ENCODE results near the gene IL5. TPM values are rescaled to one million over a fixed set of nuclear protein-coding genes. Genes with fewer than 3 reads are reported as not detected.

The IL5 gene
- total and polyA plus RNA-seq, 2 experiments from 2014 or later: not detected

DNA sequence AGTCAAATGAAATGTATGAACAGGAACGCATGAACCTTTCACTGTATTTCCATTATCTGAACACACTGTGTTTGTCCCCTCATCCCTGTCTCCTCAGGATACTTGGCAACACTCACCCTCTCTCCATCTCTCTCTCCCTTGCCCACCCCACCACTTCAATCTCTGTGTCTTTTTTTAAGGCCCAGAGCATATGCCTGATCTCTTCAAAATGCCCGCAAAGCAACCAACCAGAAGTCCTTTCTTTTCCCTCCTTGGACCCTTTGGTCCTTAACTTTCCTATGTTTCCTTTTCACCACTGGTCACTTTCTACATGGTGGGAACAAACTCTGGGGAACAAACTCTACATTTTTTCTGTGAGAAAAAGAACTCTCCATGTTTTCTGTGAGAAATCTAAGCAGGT, 49.5 kb downstream of the IL5 start:
- ATAC-seq: no peak
- TF ChIP-seq STAT1 (IDR thresholded peaks at IDR 0.05; ENCODE audit: unreplicated experiment) (no peak), EZH2phosphoT487 (IDR thresholded peaks at IDR 0.05; ENCODE audit: unreplicated experiment) (no peak), NANOG (IDR thresholded peaks at IDR 0.05; ENCODE audit: borderline replicate concordance) (no peak), ZNF331 (CRISPR knock-in tag; IDR thresholded peaks at IDR 0.05; ENCODE audit: low read depth) (no peak), CTCF (conservative IDR thresholded peaks at IDR 0.05; ENCODE audit: low read depth in 2 of 2) (no peak), REST (IDR thresholded peaks at IDR 0.05; ENCODE audit: unreplicated experiment) (no peak), ZNF114 (CRISPR knock-in tag; IDR thresholded peaks at IDR 0.05) (no peak), POLR2AphosphoS5 (IDR thresholded peaks at IDR 0.05; ENCODE audit: low read depth) (no peak), JUNB (IDR thresholded peaks at IDR 0.05; ENCODE audit: unreplicated experiment) (no peak), CREB1 (CRISPR knock-in tag; IDR thresholded peaks at IDR 0.05; ENCODE audit: low read depth) (no peak), ETS1 (IDR thresholded peaks at IDR 0.05) (no peak)
- TF ChIP-seq, protein P1, sequence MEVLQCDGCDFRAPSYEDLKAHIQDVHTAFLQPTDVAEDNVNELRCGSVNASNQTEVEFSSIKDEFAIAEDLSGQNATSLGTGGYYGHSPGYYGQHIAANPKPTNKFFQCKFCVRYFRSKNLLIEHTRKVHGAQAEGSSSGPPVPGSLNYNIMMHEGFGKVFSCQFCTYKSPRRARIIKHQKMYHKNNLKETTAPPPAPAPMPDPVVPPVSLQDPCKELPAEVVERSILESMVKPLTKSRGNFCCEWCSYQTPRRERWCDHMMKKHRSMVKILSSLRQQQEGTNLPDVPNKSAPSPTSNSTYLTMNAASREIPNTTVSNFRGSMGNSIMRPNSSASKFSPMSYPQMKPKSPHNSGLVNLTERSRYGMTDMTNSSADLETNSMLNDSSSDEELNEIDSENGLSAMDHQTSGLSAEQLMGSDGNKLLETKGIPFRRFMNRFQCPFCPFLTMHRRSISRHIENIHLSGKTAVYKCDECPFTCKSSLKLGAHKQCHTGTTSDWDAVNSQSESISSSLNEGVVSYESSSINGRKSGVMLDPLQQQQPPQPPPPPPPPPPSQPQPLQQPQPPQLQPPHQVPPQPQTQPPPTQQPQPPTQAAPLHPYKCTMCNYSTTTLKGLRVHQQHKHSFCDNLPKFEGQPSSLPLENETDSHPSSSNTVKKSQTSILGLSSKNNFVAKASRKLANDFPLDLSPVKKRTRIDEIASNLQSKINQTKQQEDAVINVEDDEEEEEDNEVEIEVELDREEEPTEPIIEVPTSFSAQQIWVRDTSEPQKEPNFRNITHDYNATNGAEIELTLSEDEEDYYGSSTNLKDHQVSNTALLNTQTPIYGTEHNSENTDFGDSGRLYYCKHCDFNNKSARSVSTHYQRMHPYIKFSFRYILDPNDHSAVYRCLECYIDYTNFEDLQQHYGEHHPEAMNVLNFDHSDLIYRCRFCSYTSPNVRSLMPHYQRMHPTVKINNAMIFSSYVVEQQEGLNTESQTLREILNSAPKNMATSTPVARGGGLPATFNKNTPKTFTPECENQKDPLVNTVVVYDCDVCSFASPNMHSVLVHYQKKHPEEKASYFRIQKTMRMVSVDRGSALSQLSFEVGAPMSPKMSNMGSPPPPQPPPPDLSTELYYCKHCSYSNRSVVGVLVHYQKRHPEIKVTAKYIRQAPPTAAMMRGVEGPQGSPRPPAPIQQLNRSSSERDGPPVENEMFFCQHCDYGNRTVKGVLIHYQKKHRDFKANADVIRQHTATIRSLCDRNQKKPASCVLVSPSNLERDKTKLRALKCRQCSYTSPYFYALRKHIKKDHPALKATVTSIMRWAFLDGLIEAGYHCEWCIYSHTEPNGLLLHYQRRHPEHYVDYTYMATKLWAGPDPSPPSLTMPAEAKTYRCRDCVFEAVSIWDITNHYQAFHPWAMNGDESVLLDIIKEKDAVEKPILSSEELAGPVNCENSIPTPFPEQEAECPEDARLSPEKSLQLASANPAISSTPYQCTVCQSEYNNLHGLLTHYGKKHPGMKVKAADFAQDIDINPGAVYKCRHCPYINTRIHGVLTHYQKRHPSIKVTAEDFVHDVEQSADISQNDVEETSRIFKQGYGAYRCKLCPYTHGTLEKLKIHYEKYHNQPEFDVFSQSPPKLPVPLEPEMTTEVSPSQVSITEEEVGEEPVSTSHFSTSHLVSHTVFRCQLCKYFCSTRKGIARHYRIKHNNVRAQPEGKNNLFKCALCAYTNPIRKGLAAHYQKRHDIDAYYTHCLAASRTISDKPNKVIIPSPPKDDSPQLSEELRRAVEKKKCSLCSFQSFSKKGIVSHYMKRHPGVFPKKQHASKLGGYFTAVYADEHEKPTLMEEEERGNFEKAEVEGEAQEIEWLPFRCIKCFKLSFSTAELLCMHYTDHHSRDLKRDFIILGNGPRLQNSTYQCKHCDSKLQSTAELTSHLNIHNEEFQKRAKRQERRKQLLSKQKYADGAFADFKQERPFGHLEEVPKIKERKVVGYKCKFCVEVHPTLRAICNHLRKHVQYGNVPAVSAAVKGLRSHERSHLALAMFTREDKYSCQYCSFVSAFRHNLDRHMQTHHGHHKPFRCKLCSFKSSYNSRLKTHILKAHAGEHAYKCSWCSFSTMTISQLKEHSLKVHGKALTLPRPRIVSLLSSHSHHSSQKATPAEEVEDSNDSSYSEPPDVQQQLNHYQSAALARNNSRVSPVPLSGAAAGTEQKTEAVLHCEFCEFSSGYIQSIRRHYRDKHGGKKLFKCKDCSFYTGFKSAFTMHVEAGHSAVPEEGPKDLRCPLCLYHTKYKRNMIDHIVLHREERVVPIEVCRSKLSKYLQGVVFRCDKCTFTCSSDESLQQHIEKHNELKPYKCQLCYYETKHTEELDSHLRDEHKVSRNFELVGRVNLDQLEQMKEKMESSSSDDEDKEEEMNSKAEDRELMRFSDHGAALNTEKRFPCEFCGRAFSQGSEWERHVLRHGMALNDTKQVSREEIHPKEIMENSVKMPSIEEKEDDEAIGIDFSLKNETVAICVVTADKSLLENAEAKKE (CRISPR knock-in tag; IDR thresholded peaks at IDR 0.05): no peak

More for the DNA sequence above, 49.5 kb downstream of the IL5 start:
- Histone ChIP-seq H3F3A (replicated peaks; ENCODE audit: low read depth) (peaks cover 5% of the 10 kb centered on the region; the same call in 1 of the 2 replicates), H3K27me3 (ENCODE audit: insufficient read depth) (peaks cover 39% of the 10 kb centered on the region), H3K27ac (ENCODE audit: low read depth) (no peak overlapping the region), H3K79me2 (replicated peaks; ENCODE audit: insufficient read depth) (0 out of 2 replicates have a peak, but pooled peaks cover 5% of the 10 kb centered on the region), H3K36me3 (ENCODE audit: insufficient read depth) (no peaks in the 10 kb centered on the region), H3K4me2 (no peak overlapping the region), H4K20me1 (replicated peaks; ENCODE audit: insufficient read depth) (no peaks in the 10 kb centered on the region; the same call in 1 of the 2 replicates), H3K4me3 (no peak overlapping the region), H3K4me1 (ENCODE audit: insufficient read depth) (peaks cover 22% of the 10 kb centered on the region), H3K9me2 (ENCODE audit: insufficient read depth) (no peaks in the 10 kb centered on the region; the same call in 1 of the 2 replicates), H2AFZ (no peak overlapping the region)
- Mint-ChIP-seq H3K9me3 (no peaks in the 10 kb centered on the region), H3K27me3 (ENCODE audit: insufficient read depth, low read depth, poor library complexity) (peaks cover 26% of the 10 kb centered on the region), H3K4me3 (no peak overlapping the region), H3K36me3 (ENCODE audit: low read depth) (no peaks in the 10 kb centered on the region), H3K27ac (no peak overlapping the region), H3K4me1 (peaks cover 28% of the 10 kb centered on the region)
- no peak for DNase-seq (ENCODE audit: low spot score)
